RWPE2 (cell line): ENCODE measurements around the gene TLX3.
"Not testable (repeated sequence)": the region's sequence is repeated elsewhere in the genome, so short reads cannot be mapped to it uniquely, and the experiment has no call there.

Experiments
- ATAC-seq: fragments of 200-7000 bp; cut with Tn5 transposase; 3 replicates; pipeline ENCODE4 v1.9.1; 2021; ENCODE audit warnings: low read depth
- DNase-seq: peaks from one replicate; pipeline ENCODE4 v3.0.0-alpha.2; 2020; ENCODE audit warnings: low spot score
- H3K27ac ChIP-seq: fragments of 450-650 bp; 2 replicates; pipeline ENCODE4 v1.5.1; 2017; ENCODE audit warnings: mild to moderate bottlenecking; ENCODE audit not compliant: poor library complexity, severe bottlenecking
- H3K27me3 ChIP-seq: fragments of 250-450 bp; sonication (Bioruptor Pico); 2 replicates; pipeline ENCODE4 v1.5.1; 2021; ENCODE audit warnings: mild to moderate bottlenecking, moderate library complexity; ENCODE audit not compliant: insufficient read depth, poor library complexity, severe bottlenecking
- H3K36me3 ChIP-seq: fragments of 250-450 bp; sonication (Bioruptor Pico); 2 replicates; pipeline ENCODE4 v1.5.1; 2020; ENCODE audit warnings: low read depth, mild to moderate bottlenecking, moderate library complexity
- H3K4me1 ChIP-seq: fragments of 250-450 bp; sonication (Bioruptor Pico); 2 replicates; pipeline ENCODE4 v1.5.1; 2021; ENCODE audit warnings: mild to moderate bottlenecking, moderate library complexity; ENCODE audit not compliant: insufficient read depth, poor library complexity, severe bottlenecking
- H3K4me3 ChIP-seq: fragments of 250-450 bp; sonication (Bioruptor Pico); 2 replicates; pipeline ENCODE4 v1.5.1; 2021; ENCODE audit warnings: mild to moderate bottlenecking, moderate library complexity; ENCODE audit not compliant: severe bottlenecking
- H3K9me3 ChIP-seq: fragments of 250-450 bp; sonication (Bioruptor Pico); 2 replicates; pipeline ENCODE4 v1.5.1; 2021; ENCODE audit warnings: mild to moderate bottlenecking, moderate library complexity; ENCODE audit not compliant: severe bottlenecking
- TF ChIP-seq, protein P1 (sequence below): fragments of 450-650 bp; IDR thresholded peaks from one replicate; pipeline ENCODE4 v1.5.1; 2017; ENCODE audit warnings: mild to moderate bottlenecking, moderate library complexity; ENCODE audit not compliant: poor library complexity, severe bottlenecking

The TLX3 gene

DNA sequence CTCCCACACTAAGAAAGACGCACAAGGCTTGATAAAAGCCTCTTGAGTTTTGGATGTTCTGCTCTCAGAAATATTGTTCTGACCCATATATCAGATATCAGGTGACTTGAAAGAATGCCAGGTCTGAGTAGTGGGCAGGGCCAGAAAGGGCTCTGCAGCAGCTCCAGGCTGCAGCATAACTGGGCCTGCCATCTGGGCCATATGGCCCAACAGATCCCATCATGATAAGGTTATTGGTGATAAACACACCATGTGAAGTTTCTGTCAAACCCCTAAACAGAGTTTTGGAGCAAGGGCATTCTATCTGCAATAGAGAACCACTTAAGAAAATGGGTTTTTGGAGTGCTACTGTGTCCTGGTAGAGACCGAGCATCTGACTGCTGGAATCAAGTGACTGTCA is 48.8 kb downstream of the TLX3 start:
- Histone ChIP-seq H3K4me3 (no peak overlapping the region), H3K27ac (no peak overlapping the region), H3K36me3 (no peaks in the 10 kb centered on the region), H3K27me3 (no peaks in the 10 kb centered on the region), H3K4me1 (no peaks in the 10 kb centered on the region), H3K9me3 (no peaks in the 10 kb centered on the region)
- no peak for ATAC-seq
- TF ChIP-seq, protein P1, sequence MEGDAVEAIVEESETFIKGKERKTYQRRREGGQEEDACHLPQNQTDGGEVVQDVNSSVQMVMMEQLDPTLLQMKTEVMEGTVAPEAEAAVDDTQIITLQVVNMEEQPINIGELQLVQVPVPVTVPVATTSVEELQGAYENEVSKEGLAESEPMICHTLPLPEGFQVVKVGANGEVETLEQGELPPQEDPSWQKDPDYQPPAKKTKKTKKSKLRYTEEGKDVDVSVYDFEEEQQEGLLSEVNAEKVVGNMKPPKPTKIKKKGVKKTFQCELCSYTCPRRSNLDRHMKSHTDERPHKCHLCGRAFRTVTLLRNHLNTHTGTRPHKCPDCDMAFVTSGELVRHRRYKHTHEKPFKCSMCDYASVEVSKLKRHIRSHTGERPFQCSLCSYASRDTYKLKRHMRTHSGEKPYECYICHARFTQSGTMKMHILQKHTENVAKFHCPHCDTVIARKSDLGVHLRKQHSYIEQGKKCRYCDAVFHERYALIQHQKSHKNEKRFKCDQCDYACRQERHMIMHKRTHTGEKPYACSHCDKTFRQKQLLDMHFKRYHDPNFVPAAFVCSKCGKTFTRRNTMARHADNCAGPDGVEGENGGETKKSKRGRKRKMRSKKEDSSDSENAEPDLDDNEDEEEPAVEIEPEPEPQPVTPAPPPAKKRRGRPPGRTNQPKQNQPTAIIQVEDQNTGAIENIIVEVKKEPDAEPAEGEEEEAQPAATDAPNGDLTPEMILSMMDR, result no peak
- no peak for DNase-seq

DNA sequence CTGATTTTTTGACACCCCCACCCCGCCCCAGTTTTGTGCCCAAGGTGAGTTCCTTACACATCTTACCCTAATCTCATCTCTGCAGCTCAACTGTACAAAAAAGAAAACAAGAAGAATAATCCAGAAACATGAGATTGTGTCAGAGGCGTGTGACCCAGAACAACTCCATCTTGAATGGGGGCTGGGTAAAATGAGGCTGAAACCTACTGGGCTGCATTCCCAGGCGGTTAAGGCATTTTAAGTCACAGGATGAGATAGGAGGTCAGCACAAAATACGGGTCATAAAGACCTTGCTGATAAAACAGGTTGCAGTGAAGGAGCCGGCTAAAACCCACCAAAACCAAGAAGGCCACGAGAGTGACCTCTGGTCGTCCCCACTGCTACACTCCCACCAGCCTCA is 52.1 kb downstream of the TLX3 start:
- not testable (repeated sequence) for DNase-seq, H3K4me1 ChIP-seq, H3K27ac ChIP-seq, H3K27me3 ChIP-seq, H3K9me3 ChIP-seq, H3K36me3 ChIP-seq, ATAC-seq, H3K4me3 ChIP-seq
